Gastrocnemius medialis (tissue), 4 donors: Measurements from ENCODE around the gene GBA2. TPM values are rescaled to one million over a fixed set of nuclear protein-coding genes. Genes with fewer than 3 reads are reported as not detected.

Source experiments
- ATAC-seq, 2 donors: fragments of 150-250 bp; one replicate each; pipeline ENCODE4 v1.9.1; 2016
- DNase-seq, 2 donors: peaks; one replicate each; pipeline ENCODE4 v3.0.0-alpha.2; 2019
- H3K27ac ChIP-seq, 4 donors: fragments of 200-600 bp; sonication (generic); 1 replicate in 1 of 4; 2 replicates in 3 of 4; pipeline ENCODE4 v1.5.1; 2016 to 2018; ENCODE audit warnings: mild to moderate bottlenecking in 2 of 4, moderate library complexity in 1 of 4
- H3K27me3 ChIP-seq, 3 donors: fragments of 200-600 bp; sonication (generic) in 2 of 3; 1 replicate in 1 of 3; 2 replicates in 2 of 3; pipeline versions ENCODE4 v1.5.1 to v1.6.0; 2016 to 2019; ENCODE audit warnings: mild to moderate bottlenecking in 1 of 3, moderate library complexity in 1 of 3
- H3K36me3 ChIP-seq, 2 donors: fragments of 200-600 bp; sonication (generic) in 1 of 2; one replicate each; pipeline ENCODE4 v1.5.1; 2017 to 2018
- H3K4me1 ChIP-seq, 2 donors: fragments of 200-600 bp; sonication (generic) in 1 of 2; one replicate each; pipeline ENCODE4 v1.5.1; 2016 to 2017; ENCODE audit warnings: mild to moderate bottlenecking in 2 of 2
- H3K4me3 ChIP-seq, 4 donors: fragments of 200-600 bp; sonication (generic) in 3 of 4; 1 replicate in 1 of 4; 2 replicates in 3 of 4; pipeline ENCODE4 v1.5.1; 2016 to 2019; ENCODE audit warnings: mild to moderate bottlenecking in 2 of 4
- H3K9me3 ChIP-seq, 3 donors: fragments of 200-600 bp; sonication (generic) in 2 of 3; 1 replicate in 1 of 3; 2 replicates in 2 of 3; pipeline ENCODE4 v1.5.1; 2016 to 2019
- POLR2A ChIP-seq, 2 donors: fragments of 450-650 bp; IDR thresholded peaks; one replicate each; pipeline ENCODE4 v1.6.1; 2017; ENCODE audit warnings: antibody characterized with exemption in 2 of 2, mild to moderate bottlenecking in 2 of 2, moderate library complexity in 2 of 2
- in situ Hi-C, 4 donors: fragments of 200-750 bp; cut with MboI; loops; one replicate each; pipeline versions ENCODE4 v1.15.0 to v1.8.0; 2017; ENCODE audit warnings: low sequenced_read_pairs in 4 of 4
- intact Hi-C: fragments of 100-400 bp; cut with DNase I; formaldehyde crosslinking; loops from one replicate; pipeline ENCODE4 v1.15.1; 2023; ENCODE audit warnings: low total_unique reads
- total RNA-seq, 4 donors: library from RNA; depleted of rRNA; stranded (reverse); fragments of >200 nt; gene quantifications; one replicate each; pipeline versions ENCODE4 v1.1.0 to v1.2.3, GENCODE V29; 2016
- TF ChIP-seq, protein P1 (sequence below), 5 experiments: fragments of 450-650 bp in 3 of 5; fragments of 200-600 bp in 2 of 5; sonication (generic) in 2 of 5; IDR thresholded peaks in 4 of 5; conservative IDR thresholded peaks in 1 of 5; 1 replicate in 4 of 5; 2 replicates in 1 of 5; pipeline ENCODE4 v1.5.1; 2016 to 2019; ENCODE audit warnings: antibody characterized with exemption in 5 of 5, mild to moderate bottlenecking in 3 of 5, moderate library complexity in 3 of 5

Gene GBA2
- total RNA-seq, 4 donors from 2014 or later = 47.3 to 63.2 (median 51.4) TPM

DNA sequence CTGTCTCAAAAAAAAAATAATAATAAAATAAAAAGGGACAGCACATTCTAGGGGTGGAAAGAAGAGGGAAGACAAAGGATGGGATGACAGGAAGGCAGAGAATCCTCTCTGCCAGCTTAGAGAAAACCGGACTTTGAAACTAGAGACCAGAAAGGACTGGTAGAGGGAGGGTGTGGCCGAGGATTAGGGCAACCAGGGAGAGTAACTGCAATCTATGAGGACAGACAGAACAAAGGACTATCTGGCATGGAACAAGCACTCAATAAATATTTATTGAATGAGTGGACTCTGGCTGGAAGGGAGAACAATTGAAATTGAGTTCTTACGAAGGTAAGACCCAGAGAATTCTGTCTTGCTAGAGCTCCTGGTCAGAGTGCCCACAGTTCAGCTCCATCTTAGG is 2.4 kb downstream of the GBA2 start:
- peaks cover 41 to 51% of the 10 kb centered on the region in 2 donors for H3K4me1 ChIP-seq
- intact Hi-C loops (no loop called here), in situ Hi-C loops (loop anchor here in 1 of 4 donors (25.0 kb wide), 1 partner anchor 259 kb away; the partner anchor contains the start of gene RUSC2)
- H3K27me3 ChIP-seq = no peaks in the 10 kb centered on the region
- peak overlapping the region; percentile 88 to 97 (median 94) for H3K27ac ChIP-seq
- H3K9me3 ChIP-seq = no peaks in the 10 kb centered on the region
- peak overlapping the region; percentile 81 to 99 (median 85) for H3K4me3 ChIP-seq
- no peak for ATAC-seq
- TF ChIP-seq, protein P1, sequence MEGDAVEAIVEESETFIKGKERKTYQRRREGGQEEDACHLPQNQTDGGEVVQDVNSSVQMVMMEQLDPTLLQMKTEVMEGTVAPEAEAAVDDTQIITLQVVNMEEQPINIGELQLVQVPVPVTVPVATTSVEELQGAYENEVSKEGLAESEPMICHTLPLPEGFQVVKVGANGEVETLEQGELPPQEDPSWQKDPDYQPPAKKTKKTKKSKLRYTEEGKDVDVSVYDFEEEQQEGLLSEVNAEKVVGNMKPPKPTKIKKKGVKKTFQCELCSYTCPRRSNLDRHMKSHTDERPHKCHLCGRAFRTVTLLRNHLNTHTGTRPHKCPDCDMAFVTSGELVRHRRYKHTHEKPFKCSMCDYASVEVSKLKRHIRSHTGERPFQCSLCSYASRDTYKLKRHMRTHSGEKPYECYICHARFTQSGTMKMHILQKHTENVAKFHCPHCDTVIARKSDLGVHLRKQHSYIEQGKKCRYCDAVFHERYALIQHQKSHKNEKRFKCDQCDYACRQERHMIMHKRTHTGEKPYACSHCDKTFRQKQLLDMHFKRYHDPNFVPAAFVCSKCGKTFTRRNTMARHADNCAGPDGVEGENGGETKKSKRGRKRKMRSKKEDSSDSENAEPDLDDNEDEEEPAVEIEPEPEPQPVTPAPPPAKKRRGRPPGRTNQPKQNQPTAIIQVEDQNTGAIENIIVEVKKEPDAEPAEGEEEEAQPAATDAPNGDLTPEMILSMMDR (IDR thresholded peaks at IDR 0.05 in 4 of 5, conservative IDR thresholded peaks at IDR 0.05 in 1 of 5) = no peak
- TF ChIP-seq POLR2A (IDR thresholded peaks at IDR 0.05) = no peak
- DNase-seq = no peak
- peaks cover 0 to 45% of the 10 kb centered on the region in 2 donors for H3K36me3 ChIP-seq

DNA sequence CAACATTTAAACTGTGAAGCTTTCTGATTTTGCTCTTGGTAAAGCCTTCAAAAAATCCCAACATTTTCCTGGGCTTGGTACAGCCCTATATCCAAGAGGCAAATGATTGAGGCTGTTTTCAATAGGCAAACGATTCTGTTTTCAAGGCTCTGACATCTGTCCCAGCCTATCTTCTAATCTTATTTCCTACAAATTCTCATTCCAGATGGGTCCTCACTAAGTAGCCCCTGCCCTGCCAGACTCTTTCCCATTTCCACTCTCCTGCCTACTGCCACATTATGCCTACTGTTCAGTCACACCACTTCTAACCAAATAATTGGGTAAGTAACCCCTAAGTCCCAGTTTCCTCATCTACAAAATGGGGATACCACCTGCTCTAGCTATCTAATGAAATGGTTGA is 3.5 kb downstream of the GBA2 start:
- Histone ChIP-seq H3K36me3 (peaks cover 0 to 42% of the 10 kb centered on the region in 2 donors), H3K9me3 (no peaks in the 10 kb centered on the region), H3K4me3 (peak overlapping the region; percentile 81 to 99 (median 85)), H3K27ac (peak overlapping the region in 3 of 4 donors; percentile 88 to 97 (median 95)), H3K27me3 (no peaks in the 10 kb centered on the region), H3K4me1 (peaks cover 40 to 50% of the 10 kb centered on the region in 2 donors)
- no peak for ATAC-seq
- DNase-seq = no peak
- in situ Hi-C loops (loop anchor here in 1 of 4 donors (25.0 kb wide), 1 partner anchor 258 kb away; the partner anchor contains the start of gene RUSC2), intact Hi-C loops (no loop called here)
- TF ChIP-seq POLR2A (IDR thresholded peaks at IDR 0.05) = no peak
- TF ChIP-seq, protein P1 (IDR thresholded peaks at IDR 0.05 in 4 of 5, conservative IDR thresholded peaks at IDR 0.05 in 1 of 5) = no peak

DNA sequence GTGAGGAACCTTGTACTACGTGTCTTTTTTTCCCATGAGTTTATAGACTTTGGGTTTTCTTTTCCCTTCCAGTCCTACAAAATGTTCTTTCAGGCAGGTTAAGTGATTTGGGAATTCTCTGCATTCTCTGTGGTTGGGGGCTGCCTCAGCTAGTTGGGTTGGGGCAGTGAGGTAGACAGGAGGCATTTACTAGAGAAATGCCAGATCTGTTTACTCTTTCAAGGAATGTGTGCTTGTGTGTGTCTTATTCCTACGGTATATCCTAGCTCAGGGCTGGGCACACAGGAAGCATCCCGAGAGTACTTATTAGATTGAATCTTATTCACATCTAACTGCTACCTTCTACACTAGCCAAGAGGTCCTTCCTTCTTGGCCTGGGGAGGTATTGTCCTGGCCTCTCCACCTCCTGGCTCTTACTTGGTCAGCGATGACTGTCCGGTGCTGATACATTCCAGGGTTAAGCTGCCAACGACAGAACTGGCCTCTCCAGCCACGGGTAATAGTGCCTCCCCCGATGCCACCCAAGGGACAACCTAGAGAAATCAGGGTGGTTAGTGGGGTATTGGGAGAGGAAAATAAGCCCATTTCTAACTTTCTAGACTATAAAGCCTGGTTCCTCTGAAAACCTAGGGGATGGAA is 5.0 kb downstream of the GBA2 start:
- H3K27ac ChIP-seq = peak overlapping the region; percentile 14 to 97 (median 59)
- no peaks in the 10 kb centered on the region for H3K27me3 ChIP-seq
- peaks cover 32 to 42% of the 10 kb centered on the region in 2 donors for H3K4me1 ChIP-seq
- ATAC-seq (no peak), DNase-seq (no peak)
- in situ Hi-C loops (loop anchor here in 1 of 4 donors (25.0 kb wide), 1 partner anchor 257 kb away; the partner anchor contains the start of gene RUSC2), intact Hi-C loops (no loop called here)
- TF ChIP-seq POLR2A (IDR thresholded peaks at IDR 0.05) = no peak
- TF ChIP-seq, protein P1 (IDR thresholded peaks at IDR 0.05 in 4 of 5, conservative IDR thresholded peaks at IDR 0.05 in 1 of 5) = no peak
- no peak overlapping the region for H3K4me3 ChIP-seq
- H3K36me3 ChIP-seq = peaks cover 0 to 55% of the 10 kb centered on the region in 2 donors
- H3K9me3 ChIP-seq = no peaks in the 10 kb centered on the region

DNA sequence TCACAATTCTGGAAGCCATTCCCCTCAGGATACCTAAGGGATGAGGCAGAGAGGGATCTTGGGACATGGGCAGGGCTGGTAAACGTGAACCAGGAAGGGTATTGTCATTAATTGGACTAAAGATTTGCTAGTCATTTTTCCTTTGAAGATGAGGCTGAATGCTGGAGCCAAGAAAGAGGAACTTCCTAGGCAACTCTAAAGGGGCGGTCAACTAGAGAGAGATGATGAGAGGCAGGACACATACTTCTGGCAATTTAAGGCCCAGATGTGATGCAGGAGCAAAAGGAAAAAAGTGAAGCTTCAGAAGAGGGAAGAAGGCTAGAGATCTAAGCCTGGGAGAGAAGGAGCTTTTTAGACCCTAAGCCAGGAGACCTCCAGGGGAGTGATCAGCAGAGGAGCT is 5.6 kb downstream of the GBA2 start:
- intact Hi-C loops = no loop called here
- TF ChIP-seq, protein P1 (IDR thresholded peaks at IDR 0.05 in 4 of 5, conservative IDR thresholded peaks at IDR 0.05 in 1 of 5) = no peak
- TF ChIP-seq POLR2A (IDR thresholded peaks at IDR 0.05) = no peak
- peaks cover 32 to 42% of the 10 kb centered on the region in 2 donors for H3K4me1 ChIP-seq
- ATAC-seq = no peak
- peaks cover 0 to 61% of the 10 kb centered on the region in 2 donors for H3K36me3 ChIP-seq
- no peaks in the 10 kb centered on the region for H3K9me3 ChIP-seq
- no peak for DNase-seq
- in situ Hi-C loops = loop anchor here in 1 of 4 donors (25.0 kb wide), 1 partner anchor 256 kb away; the partner anchor contains the start of gene RUSC2
- H3K27me3 ChIP-seq = no peaks in the 10 kb centered on the region
- H3K4me3 ChIP-seq = no peak overlapping the region
- H3K27ac ChIP-seq = peak overlapping the region in 2 of 4 donors; percentile 95 to 97
